ENCODE results near the gene ENPP1.

DNA sequence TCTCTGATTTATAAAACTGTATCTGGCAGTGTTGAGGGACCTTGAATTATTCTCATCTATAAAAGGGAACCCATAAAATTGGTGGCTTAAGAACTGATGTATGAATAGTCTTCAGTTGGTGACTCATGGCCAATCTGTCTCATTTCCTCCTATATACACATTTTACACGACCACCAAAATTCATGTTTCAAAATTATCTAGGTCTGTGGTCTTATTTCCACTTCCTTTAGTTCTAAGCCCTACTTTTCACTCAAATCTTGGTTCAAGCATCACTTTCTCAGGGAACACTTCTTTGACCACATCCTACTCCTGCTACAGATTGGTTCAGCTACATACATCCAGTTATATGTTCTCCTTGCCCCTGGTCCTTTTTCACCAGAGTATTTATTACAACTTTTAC, 18.6 kb upstream of the ENPP1 start:
- TF ChIP-seq, protein P1, sequence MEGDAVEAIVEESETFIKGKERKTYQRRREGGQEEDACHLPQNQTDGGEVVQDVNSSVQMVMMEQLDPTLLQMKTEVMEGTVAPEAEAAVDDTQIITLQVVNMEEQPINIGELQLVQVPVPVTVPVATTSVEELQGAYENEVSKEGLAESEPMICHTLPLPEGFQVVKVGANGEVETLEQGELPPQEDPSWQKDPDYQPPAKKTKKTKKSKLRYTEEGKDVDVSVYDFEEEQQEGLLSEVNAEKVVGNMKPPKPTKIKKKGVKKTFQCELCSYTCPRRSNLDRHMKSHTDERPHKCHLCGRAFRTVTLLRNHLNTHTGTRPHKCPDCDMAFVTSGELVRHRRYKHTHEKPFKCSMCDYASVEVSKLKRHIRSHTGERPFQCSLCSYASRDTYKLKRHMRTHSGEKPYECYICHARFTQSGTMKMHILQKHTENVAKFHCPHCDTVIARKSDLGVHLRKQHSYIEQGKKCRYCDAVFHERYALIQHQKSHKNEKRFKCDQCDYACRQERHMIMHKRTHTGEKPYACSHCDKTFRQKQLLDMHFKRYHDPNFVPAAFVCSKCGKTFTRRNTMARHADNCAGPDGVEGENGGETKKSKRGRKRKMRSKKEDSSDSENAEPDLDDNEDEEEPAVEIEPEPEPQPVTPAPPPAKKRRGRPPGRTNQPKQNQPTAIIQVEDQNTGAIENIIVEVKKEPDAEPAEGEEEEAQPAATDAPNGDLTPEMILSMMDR (IDR thresholded peaks at IDR 0.05): no peak
- no peak for TF ChIP-seq POLR2A (IDR thresholded peaks at IDR 0.05)

Data from vagina (tissue), 2 donors.